Endometrial microvascular endothelial cells (primary cell): ENCODE measurements around the gene GK2. TPM values are rescaled to one million over a fixed set of nuclear protein-coding genes. Genes with fewer than 3 reads are reported as not detected.

Experiments used
- in situ Hi-C: cut with HindIII; loops from 2 replicates; pipeline ENCODE4 v1.10.0; 2017; ENCODE audit warnings: low sequenced_read_pairs, low pct_unique_long_range_greater_than_20kb; ENCODE audit errors: inconsistent ontology term
- total RNA-seq: library from RNA; depleted of rRNA; stranded (reverse); fragments of >200 nt; gene quantifications from one replicate; pipeline ENCODE4 v1.2.3, GENCODE V29; 2015; ENCODE audit errors: inconsistent ontology term

GK2 gene
- total RNA-seq, 1 donor from 2014 or later, result not detected

DNA sequence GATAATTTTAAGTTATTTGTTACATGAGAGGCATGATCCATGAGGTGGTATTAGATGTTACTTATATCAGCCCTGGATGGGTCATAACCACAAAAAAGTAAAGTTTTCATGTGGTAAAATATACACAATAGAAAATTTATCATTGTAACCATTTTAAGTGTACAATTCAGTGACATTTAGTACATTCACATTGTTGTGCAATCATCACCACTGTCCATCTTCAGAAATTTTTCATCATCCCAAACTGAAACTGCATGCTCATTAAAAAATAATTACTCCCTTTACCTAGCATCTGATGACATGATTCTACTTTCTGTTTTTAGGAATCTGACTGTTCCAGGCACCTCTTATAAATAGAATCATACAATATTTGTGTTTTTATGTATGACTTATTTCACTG lies 11.2 kb downstream of the GK2 start:
- in situ Hi-C loops, result no loop called here

DNA sequence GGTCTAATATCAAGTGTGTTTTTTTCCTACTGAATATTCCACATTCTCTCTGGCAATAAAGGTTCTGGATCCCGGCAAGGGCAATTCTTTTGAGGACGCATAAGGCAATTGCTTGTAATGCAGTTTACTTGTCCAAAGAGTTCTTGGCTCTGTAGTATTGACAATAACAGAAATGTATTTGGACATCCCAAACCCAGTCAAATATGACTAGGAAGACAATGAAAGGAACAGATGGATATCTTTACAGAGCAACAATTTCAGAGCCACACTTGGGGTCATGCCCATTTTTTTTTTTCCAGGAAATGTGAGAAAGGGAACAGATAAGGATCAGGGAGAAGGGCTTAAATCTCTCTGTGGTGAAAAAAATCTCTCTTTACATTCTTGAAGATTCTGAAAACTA lies 12.2 kb downstream of the GK2 start:
- in situ Hi-C loops, result no loop called here

DNA sequence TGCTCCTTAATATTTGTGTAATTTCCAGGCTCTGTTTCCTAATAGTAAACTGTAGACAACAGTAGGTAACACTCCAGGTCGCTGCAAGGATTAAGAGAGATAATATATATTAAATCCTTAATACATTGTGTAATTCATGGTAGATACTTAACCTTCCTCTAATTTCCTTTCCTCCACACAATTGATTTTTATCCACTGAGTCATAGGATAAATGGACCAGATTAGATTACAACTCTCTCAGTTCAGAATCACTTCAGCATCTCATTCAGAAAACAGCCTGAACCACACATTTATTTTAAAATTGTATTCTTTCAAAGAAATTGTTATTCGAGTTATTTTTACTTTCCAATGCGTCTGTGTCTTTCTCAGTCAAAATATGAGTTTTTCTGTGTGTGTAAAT lies 17.1 kb downstream of the GK2 start:
- in situ Hi-C loops, result no loop called here

DNA sequence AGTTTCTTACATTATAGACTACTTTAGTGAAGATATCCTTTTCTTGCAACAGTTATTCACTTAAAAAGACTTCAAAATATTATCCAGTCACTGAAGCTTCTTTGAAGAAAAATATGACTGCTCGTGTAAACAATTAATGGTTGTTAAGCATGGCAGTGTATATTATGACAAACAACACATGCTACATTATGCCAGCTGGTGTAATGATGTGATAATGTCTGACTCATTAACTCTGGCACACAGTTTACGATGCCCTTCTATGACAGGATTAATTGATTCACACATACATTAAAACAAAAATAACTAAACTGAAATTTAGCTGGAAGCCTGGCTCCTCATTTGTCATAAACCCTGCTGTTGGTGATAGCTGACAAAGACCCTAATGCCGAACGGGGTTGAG lies 22.4 kb downstream of the GK2 start:
- in situ Hi-C loops, result no loop called here

DNA sequence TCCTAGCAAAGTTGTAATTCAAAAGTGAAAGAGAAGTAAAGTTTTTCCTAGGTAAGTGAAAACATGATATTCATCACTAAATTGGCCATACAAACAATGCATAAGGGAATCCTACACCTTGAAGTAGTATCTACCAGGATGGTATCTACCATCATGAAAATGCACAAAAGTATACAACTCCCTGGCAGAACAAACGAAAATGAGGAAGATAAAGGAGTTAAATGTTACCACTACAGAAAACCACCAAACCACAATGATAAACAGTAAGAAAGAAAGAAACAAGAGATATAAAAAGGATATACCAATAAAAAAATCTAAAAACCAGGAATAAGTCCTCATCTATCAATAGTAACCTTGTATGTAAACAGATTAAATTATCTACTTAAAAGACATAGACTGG lies 26.9 kb downstream of the GK2 start:
- in situ Hi-C loops, result no loop called here

DNA sequence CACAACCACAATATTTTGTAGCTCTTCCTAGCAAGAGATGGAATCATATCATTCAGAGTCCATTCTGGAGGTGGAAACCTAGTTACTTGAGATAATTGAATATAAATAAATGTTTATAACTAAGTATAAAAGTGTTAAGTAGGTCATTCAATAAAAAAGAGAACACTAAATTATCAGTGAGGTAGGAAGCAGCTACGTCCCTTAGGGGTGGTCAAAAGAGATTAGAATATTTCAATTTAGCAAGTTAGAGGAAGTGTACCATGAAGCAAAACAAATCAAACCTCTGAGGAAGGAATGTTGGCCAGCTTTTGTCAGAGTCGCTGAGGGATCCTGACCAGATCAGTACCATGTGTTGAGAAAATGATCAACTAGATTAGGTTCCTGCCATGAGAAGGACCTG lies 38.0 kb downstream of the GK2 start:
- in situ Hi-C loops, result no loop called here

DNA sequence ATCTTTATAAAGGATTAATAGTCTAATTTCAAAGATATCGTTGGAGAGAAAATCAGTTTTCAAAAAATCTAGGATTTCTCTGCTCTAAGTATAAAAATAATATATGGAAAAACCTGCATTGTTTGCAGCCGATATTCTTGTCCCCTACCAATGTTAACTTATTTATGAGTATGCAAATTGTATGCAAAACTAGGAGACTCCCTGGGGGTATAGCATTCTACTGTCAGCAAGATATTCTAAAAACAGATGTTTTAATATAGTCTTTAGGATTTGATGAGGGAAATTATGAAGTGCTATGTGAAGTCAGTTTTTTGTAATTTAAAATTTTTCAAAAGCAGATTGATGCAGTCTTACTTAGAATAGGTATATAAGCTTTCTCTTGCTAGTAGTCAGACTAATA lies 40.9 kb downstream of the GK2 start:
- in situ Hi-C loops, result no loop called here

DNA sequence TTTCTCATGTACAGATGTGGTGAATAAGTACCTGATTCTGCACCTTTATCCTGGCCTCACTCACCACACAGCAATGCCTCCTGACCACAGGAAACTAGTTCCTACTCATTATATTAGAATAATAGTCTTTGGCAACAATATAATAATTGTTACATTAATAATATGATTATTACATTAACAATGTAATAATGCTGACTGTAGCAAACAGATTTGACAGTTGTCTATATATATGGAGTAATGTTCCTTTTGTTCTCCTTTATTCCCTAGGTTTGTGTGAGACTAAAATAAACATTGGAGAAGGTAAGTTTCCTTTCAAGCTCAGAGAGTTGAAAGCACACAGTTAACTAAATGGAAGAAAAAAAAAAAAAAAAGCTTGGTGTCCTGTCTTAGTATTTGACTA lies 41.6 kb downstream of the GK2 start:
- in situ Hi-C loops, result no loop called here

DNA sequence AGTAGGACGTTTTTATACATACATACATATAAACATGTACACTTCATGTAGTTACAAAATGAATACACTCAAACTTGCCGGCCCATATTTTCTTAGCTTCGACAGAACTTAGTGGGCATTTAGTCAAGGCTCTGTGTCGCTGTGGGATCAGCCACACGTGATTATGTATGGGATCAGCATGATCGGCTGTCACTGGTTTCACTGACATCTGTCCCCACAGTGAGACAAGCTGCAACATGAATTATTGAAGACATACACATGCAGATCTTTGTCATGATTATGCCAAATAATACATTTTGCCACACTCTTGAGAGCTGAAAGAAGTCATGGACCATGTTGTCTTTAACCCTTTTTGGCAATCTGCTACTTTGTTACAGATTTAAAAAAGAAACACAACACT lies 44.0 kb downstream of the GK2 start:
- in situ Hi-C loops, result no loop called here

DNA sequence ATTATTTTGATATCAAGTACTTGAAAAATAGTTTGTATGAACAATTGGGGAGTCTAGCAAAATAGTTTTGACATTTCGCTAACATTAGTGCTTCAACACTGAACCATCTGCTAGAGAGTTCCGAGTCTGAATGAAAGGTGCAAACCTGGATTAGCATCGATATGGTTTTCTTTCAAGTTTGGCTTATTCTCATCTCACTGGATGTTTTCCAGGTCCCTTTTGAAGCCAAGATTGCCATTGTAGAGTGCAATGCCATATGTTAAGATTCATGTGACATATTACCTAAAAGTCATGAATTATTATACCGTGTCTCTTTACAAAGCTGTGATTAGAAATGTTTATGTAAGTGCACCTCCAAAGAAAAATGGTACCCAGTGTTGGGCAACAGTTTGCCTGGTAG lies 45.4 kb downstream of the GK2 start:
- in situ Hi-C loops, result no loop called here

DNA sequence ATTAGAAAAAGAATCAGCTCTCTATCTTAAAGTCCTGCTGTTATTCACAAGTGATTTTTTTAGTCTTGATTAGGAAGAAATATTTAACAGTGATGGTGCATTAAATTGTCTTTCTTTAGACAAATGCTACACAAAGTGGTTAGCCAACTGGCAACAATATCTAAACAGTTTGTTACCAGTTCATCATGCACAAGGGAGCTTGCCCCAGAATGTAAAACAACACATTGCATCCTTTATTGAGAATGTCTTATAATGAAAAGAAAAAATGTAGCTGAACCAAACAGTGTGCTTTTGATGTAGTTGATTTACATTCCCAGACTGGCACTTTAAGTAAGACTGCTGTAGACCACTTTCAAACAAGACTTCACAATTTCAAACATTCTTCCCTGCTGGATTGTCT lies 48.0 kb downstream of the GK2 start:
- in situ Hi-C loops, result no loop called here

DNA sequence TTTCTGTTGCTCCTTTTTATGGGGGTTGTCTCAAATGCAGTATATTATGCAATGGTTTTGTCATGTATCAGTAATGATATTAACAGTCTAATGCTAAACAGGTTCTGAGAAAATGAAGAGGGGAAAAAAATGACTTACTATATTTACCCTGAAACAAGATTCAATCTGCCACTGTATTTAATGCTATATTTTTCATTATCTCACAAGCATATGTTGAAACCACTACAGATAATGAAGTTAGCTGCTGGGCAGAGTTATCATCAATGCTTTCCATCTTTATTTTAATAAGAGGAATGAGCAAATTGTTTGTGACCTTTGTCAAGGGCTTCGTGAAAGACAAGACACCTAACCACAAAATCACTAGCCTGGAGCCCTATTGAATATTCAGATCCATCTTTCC lies 49.6 kb downstream of the GK2 start:
- in situ Hi-C loops, result no loop called here

DNA sequence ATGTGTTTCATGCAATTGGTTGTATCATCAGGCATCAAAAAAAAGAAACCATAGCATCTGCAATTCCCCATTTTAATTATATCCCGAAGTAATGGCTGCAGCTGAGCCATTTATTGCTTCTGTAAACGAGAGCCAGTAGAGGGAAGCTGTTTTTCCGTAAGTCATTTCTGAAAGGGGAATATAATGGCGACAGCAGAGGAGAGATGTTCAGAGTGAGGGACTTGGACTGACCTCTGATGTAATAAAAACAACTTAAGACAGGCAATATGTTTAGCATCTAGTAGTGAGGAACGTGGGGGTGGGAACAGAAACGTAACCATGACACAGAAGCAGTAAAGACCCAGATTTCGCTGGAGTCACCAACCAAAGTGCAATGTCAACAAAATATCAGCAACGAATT lies 50.7 kb downstream of the GK2 start:
- in situ Hi-C loops, result no loop called here

Other genes with a start within 250 kb of the GK2 start
- gene NAA11, start 82.2 kb downstream of the GK2 start, total RNA-seq, result not detected